IPS-18a (cell line): ENCODE results near the gene KRTAP10-6.
"Not testable (repeated sequence)": the region's sequence is repeated elsewhere in the genome, so short reads cannot be mapped to it uniquely, and the experiment has no call there.

Experiments
- H3K27ac ChIP-seq: one replicate; pipeline ENCODE4 v1.5.1; 2013; ENCODE audit warnings: low read length
- H3K27me3 ChIP-seq: one replicate; pipeline ENCODE4 v1.6.1; 2013; ENCODE audit warnings: mild to moderate bottlenecking, low read length; ENCODE audit not compliant: control insufficient read depth, insufficient read depth
- H3K36me3 ChIP-seq: one replicate; pipeline ENCODE4 v1.6.1; 2013; ENCODE audit warnings: low read depth, low read length; ENCODE audit not compliant: control insufficient read depth
- H3K4me1 ChIP-seq: one replicate; pipeline ENCODE4 v1.6.1; 2013; ENCODE audit warnings: low read depth, low read length; ENCODE audit not compliant: control insufficient read depth
- H3K4me3 ChIP-seq: one replicate; pipeline ENCODE4 v1.5.1; 2013; ENCODE audit warnings: low read length
- H3K9ac ChIP-seq: one replicate; pipeline ENCODE4 v1.6.1; 2013; ENCODE audit warnings: mild to moderate bottlenecking, low read length, moderate library complexity
- H3K9me3 ChIP-seq: one replicate; pipeline ENCODE4 v1.6.1; 2013; ENCODE audit warnings: low read depth, low read length; ENCODE audit not compliant: control insufficient read depth

Gene KRTAP10-6

DNA sequence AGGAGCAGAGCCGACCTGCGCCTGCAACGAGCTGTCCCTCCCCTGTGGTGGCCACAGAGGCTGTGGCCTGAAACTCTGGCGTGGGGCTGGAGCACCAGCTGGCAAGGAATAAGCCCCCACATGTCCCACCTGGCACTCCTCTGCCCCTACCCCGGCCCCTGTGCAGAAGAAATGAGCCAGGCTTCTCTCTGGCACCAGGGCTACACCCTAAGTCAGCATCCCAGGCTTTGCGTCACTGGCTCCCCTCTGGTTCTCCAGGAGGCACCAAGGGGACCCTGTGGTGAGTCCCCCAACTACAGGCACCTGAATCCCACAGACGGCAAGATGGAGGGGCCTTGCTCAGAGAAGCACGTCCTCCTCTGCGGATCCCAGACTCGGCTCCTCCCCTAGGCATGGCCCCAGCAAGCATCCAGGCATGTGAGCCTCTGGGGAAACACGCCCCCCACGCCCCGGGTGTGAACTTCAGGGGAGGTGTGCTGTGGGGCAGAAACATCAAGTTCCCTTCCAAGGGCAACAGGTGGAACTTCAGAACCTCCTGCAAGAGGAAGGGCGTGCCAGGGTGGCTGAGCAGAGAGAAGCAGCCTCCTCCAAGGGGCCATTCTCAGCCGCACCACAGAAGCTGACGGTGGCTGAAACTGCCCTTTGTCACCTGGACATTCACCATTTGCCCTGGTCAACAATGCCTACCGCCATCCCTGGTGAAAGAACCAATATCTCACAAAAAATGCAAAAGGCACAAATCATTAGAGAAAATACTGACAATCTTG is 11.0 kb upstream of the KRTAP10-6 start:
- Histone ChIP-seq H3K4me3 (no peak overlapping the region), H3K9ac (no peak overlapping the region), H3K27ac (no peak overlapping the region), H3K27me3 (no peaks in the 10 kb centered on the region), H3K36me3 (no peaks in the 10 kb centered on the region), H3K9me3 (no peaks in the 10 kb centered on the region), H3K4me1 (peaks cover 3% of the 10 kb centered on the region)

DNA sequence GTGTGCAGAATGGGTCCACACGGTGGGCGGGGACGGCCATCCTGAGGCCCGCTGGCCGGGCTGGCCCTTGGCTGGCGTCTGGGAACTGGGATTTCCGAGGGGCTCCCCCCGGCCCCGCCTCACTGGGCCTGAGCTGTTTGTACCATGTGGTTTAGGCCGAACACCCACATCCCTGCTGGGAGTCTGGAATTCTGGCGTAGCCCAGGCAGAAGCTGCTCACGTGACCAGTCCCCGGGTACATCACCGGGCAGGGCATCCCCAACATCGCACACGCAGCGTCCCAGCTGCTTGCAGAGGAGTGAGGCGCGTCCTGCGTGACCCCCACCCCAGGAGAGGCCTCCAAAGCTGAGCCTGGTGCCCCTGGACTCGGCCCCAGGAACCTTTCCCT is 10.2 kb upstream of the KRTAP10-6 start:
- no peak overlapping the region for H3K9ac ChIP-seq
- H3K9me3 ChIP-seq: no peaks in the 10 kb centered on the region
- H3K27me3 ChIP-seq: no peaks in the 10 kb centered on the region
- H3K27ac ChIP-seq: no peak overlapping the region
- H3K36me3 ChIP-seq: no peaks in the 10 kb centered on the region
- H3K4me1 ChIP-seq: peaks cover 8% of the 10 kb centered on the region
- no peak overlapping the region for H3K4me3 ChIP-seq

DNA sequence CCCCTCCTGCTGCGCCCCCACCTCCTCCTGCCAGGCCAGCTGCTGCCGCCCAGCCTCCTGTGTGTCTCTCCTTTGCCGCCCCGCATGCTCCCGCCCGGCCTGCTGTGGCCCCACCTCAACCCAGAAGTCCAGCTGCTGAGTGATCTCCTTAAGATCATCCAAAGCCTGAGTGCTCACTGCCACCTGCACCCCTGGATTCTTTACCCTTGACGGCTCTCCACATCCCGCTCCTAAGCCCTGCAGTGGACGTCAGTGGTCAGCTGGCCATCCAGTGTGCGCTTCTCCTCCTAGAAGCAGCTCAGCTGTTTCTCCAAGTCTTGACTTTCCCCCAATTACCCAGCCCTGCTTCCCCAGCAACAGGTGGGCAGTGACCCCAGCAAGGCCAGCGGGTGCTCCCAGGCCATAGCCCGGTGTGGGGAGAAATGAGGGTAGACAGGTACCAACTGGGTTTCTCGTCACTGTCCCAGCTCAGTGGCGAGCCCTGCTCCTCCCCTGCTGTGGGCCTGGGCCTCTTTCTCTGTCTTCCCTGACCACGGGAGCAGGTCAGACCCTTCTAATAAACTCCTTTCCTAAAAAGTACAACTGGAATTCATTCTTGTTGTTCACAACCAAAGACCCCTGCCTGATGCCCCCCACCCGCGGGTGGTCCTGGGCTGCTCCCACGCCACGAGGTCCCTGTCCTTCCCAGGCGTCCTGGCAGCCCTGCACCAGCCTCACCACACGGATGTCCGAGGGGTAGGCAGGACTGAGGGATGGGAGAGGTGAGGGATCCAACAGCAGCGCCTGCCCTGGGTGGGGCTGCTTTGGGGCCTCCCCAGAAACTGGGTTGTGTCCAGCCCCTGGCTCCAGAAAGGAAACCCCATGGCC is 9.5 kb upstream of the KRTAP10-6 start:
- no peak overlapping the region for H3K9ac ChIP-seq
- H3K4me3 ChIP-seq: no peak overlapping the region
- no peaks in the 10 kb centered on the region for H3K27me3 ChIP-seq
- no peaks in the 10 kb centered on the region for H3K36me3 ChIP-seq
- H3K9me3 ChIP-seq: no peaks in the 10 kb centered on the region
- H3K4me1 ChIP-seq: peaks cover 8% of the 10 kb centered on the region
- H3K27ac ChIP-seq: no peak overlapping the region

- H3K27me3 ChIP-seq, H3K9ac ChIP-seq, H3K9me3 ChIP-seq, H3K4me3 ChIP-seq, H3K36me3 ChIP-seq, H3K4me1 ChIP-seq, H3K27ac ChIP-seq: not testable (repeated sequence)
Observed at GRCh38 chr21:44601091-44601490, 8.8 kb upstream of the KRTAP10-6 start.

GRCh38 chr21:44600118-44600978 is 8.0 kb upstream of the KRTAP10-6 start, which contains the start of gene KRTAP10-7:
TSS of gene KRTAP10-7 (plus strand) at chr21:44600597. CDS start at chr21:44600622, 25 bp downstream.
- H3K4me3 ChIP-seq, H3K9ac ChIP-seq, H3K9me3 ChIP-seq, H3K4me1 ChIP-seq, H3K36me3 ChIP-seq, H3K27me3 ChIP-seq, H3K27ac ChIP-seq: not testable (repeated sequence)

GRCh38 chr21:44599264-44600029 is 7.1 kb upstream of the KRTAP10-6 start:
- Histone ChIP-seq H3K4me1 (peaks cover 8% of the 10 kb centered on the region), H3K36me3 (no peaks in the 10 kb centered on the region), H3K4me3 (no peak overlapping the region), H3K9me3 (no peaks in the 10 kb centered on the region), H3K27me3 (no peaks in the 10 kb centered on the region), H3K9ac (no peak overlapping the region), H3K27ac (no peak overlapping the region)

GRCh38 chr21:44598061-44598460 is 5.8 kb upstream of the KRTAP10-6 start:
- no peaks in the 10 kb centered on the region for H3K36me3 ChIP-seq
- H3K4me1 ChIP-seq: peaks cover 18% of the 10 kb centered on the region
- H3K27me3 ChIP-seq: no peaks in the 10 kb centered on the region
- H3K4me3 ChIP-seq: no peak overlapping the region
- H3K27ac ChIP-seq: peak overlapping the region; percentile 35
- H3K9ac ChIP-seq: peak overlapping the region; percentile 34
- H3K9me3 ChIP-seq: no peaks in the 10 kb centered on the region

DNA sequence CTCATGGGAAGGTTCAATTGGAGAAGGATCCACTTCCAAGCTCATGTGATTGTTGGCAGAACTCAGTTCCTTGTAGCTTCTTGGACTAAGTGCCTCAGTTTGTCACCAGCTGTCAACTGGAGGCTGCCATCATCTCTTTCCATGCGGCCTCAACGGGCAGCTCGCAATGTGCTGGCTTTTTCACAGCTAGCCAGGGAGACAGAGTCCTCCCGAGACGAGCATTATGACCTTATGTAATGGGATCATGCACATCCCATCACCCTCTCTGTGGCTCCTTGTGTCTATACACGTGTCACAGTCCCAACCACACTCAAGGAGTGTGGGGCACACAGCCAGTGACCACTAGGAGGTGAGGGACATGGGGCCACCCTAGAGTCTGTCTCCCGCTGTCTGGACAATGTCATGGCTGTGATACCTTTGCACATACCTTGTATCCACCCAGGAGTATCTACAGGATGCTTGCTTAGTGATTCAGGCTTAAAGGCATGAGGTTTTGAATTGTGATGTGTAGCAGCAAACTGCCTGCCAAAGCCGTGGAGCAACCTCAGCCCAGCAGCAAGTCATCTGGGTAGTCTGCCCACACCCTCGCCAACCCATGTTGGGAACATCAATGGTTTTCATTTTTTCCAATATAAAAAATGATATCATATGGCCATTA is 3.9 kb upstream of the KRTAP10-6 start:
- Histone ChIP-seq H3K4me1 (peaks cover 25% of the 10 kb centered on the region), H3K27ac (no peak overlapping the region), H3K27me3 (no peaks in the 10 kb centered on the region), H3K9me3 (no peaks in the 10 kb centered on the region), H3K4me3 (no peak overlapping the region), H3K9ac (no peak overlapping the region), H3K36me3 (no peaks in the 10 kb centered on the region)

DNA sequence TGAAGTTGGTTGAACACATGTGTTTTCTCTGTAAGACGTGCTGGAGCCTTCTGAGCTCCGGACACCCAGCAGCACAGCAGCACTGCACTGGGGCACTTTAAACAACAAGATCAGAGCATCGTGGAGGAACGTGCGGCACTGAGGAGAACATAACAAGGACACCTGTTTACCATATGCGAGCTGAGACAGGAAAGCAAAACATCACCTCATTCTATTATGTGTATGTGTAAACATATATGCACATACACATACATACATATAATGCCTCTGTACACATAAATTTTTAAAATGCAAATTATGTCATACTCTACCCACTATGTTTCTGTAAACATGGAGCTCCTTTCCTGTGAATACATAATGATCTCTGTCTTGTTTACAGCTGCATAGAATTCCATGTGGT is 3.2 kb upstream of the KRTAP10-6 start:
- Histone ChIP-seq H3K9ac (no peak overlapping the region), H3K9me3 (no peaks in the 10 kb centered on the region), H3K4me3 (no peak overlapping the region), H3K27me3 (no peaks in the 10 kb centered on the region), H3K27ac (no peak overlapping the region), H3K36me3 (no peaks in the 10 kb centered on the region), H3K4me1 (peaks cover 25% of the 10 kb centered on the region)

GRCh38 chr21:44594406-44594916 is 2.2 kb upstream of the KRTAP10-6 start:
- Histone ChIP-seq H3K4me1 (peaks cover 25% of the 10 kb centered on the region), H3K4me3 (no peak overlapping the region), H3K9ac (no peak overlapping the region), H3K9me3 (no peaks in the 10 kb centered on the region), H3K27ac (no peak overlapping the region), H3K36me3 (no peaks in the 10 kb centered on the region), H3K27me3 (no peaks in the 10 kb centered on the region)
